ENCODE results near the gene YTHDC2.

GRCh38 chr5:113598926-113599325 lies 85.4 kb downstream of the YTHDC2 start:
- no peak for TF ChIP-seq PRDM15 (CRISPR knock-in tag; IDR thresholded peaks at IDR 0.05)
- no peak for TF ChIP-seq CBX3 (IDR thresholded peaks at IDR 0.05; ENCODE audit: borderline replicate concordance, low read depth)
- no peak for TF ChIP-seq BCL3 (IDR thresholded peaks at IDR 0.05; ENCODE audit: borderline replicate concordance, insufficient read depth, low read depth, low read length, poor library complexity, severe bottlenecking)
- no peak for TF ChIP-seq POLR2A (IDR thresholded peaks at IDR 0.05; ENCODE audit: low read depth, low read length)
- no peak for TF ChIP-seq CTCF (IDR thresholded peaks at IDR 0.05 in 2 of 3, conservative IDR thresholded peaks at IDR 0.05 in 1 of 3; ENCODE audit: control insufficient read depth in 2 of 3, extremely low read depth in 1 of 3, insufficient read depth in 1 of 3, low read depth in 3 of 3, low read length in 3 of 3)
- no peak for TF ChIP-seq TCF7 (IDR thresholded peaks at IDR 0.05; ENCODE audit: borderline replicate concordance)
- TF ChIP-seq RAD21 (IDR thresholded peaks at IDR 0.05; ENCODE audit: insufficient read depth, low read depth, low read length) = no peak
